Measurements from ENCODE around the gene NRP2.

DNA sequence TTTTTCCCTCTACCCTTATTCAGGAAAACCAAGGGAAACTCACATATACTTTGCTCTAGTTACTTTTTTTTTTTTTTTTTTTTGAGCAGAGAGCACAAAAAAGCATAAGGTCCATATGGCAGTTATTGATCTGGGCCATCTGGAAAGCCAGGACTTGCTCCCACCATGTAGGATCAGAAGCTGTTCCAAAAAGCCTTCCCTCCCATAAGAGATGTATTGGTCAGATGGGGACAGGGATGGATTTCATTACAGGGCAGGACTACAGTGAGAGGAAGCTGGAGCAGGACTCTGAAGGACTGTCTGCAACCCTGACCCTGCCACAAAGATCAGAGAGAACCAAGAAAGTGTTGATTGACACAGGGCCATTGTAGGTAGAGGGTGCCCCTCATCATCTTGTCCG is 57.3 kb downstream of the NRP2 start:
- TF ChIP-seq, protein P1, sequence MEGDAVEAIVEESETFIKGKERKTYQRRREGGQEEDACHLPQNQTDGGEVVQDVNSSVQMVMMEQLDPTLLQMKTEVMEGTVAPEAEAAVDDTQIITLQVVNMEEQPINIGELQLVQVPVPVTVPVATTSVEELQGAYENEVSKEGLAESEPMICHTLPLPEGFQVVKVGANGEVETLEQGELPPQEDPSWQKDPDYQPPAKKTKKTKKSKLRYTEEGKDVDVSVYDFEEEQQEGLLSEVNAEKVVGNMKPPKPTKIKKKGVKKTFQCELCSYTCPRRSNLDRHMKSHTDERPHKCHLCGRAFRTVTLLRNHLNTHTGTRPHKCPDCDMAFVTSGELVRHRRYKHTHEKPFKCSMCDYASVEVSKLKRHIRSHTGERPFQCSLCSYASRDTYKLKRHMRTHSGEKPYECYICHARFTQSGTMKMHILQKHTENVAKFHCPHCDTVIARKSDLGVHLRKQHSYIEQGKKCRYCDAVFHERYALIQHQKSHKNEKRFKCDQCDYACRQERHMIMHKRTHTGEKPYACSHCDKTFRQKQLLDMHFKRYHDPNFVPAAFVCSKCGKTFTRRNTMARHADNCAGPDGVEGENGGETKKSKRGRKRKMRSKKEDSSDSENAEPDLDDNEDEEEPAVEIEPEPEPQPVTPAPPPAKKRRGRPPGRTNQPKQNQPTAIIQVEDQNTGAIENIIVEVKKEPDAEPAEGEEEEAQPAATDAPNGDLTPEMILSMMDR (conservative IDR thresholded peaks at IDR 0.05; ENCODE audit: low read length) = no peak
- TF ChIP-seq EZH2phosphoT487 (IDR thresholded peaks at IDR 0.05; ENCODE audit: borderline replicate concordance, low read depth, low read length) = no peak
